Rectal smooth muscle tissue (tissue), 1 donor: Measurements from ENCODE around the gene AKT1S1.

Experiments
- H3K27ac ChIP-seq: one replicate; pipeline ENCODE4 v1.7.0; 2013; ENCODE audit warnings: low read depth, low read length, inconsistent platforms
- H3K27me3 ChIP-seq: one replicate; pipeline ENCODE4 v1.7.0; 2013; ENCODE audit warnings: low read length; ENCODE audit not compliant: control insufficient read depth, insufficient read depth
- H3K36me3 ChIP-seq: one replicate; pipeline ENCODE4 v1.7.0; 2013; ENCODE audit warnings: low read length; ENCODE audit not compliant: control insufficient read depth, insufficient read depth
- H3K4me1 ChIP-seq: one replicate; pipeline ENCODE4 v1.7.0; 2013; ENCODE audit warnings: low read length; ENCODE audit not compliant: control insufficient read depth, insufficient read depth
- H3K4me3 ChIP-seq: one replicate; pipeline ENCODE4 v1.7.0; 2013; ENCODE audit warnings: low read length
- H3K9ac ChIP-seq: one replicate; pipeline ENCODE4 v1.7.0; 2013; ENCODE audit warnings: low read length

AKT1S1 gene

DNA sequence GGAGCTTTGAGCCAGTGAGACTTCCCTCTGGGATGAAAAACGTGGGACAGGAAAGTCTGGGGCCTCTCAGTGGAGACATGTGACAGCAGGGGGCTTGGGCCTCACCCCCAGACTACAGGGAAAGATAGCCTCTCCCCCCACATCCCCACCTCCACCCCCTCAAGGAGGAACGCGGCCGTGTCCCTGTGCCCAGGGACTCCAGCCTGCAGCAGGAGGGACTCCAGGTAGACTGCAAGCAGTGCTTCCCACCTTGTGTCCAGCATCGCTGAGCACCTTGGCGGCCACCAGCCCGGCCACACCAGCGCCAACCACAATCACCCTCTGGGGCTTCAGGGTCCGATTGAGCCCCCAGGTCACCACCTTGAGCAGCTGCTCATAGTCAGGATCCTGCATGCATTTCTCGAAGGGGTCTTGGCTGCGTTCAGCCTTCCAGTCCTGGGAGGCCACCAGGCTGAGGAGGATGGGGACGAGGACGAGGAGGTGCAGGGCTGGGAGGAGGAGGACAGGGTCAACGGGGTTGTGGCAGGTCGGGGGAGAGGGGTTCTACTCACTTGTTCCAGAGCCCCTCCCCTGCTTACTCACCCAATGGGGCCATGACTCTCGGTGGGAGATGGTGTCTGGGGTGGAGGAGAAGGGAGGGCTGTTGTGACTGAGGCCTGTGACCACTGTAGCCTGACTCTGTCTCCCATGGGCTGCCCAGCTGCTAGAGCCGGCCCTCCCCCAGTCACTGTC lies 18.6 kb upstream of the AKT1S1 start:
- Histone ChIP-seq H3K9ac (no peak overlapping the region), H3K36me3 (no peaks in the 10 kb centered on the region), H3K27ac (no peak overlapping the region), H3K27me3 (no peaks in the 10 kb centered on the region), H3K4me3 (no peak overlapping the region), H3K4me1 (no peaks in the 10 kb centered on the region)

- H3K27me3 ChIP-seq = no peaks in the 10 kb centered on the region
- H3K27ac ChIP-seq = no peak overlapping the region
- H3K4me3 ChIP-seq = no peak overlapping the region
- no peaks in the 10 kb centered on the region for H3K4me1 ChIP-seq
- H3K36me3 ChIP-seq = no peaks in the 10 kb centered on the region
- H3K9ac ChIP-seq = no peak overlapping the region
These were observed 17.9 kb upstream of the AKT1S1 start for GRCh38 chr19:49894879-49895565.

GRCh38 chr19:49894011-49894664 lies 17.0 kb upstream of the AKT1S1 start:
- Histone ChIP-seq H3K27ac (no peak overlapping the region), H3K4me3 (no peak overlapping the region), H3K36me3 (no peaks in the 10 kb centered on the region), H3K27me3 (no peaks in the 10 kb centered on the region), H3K9ac (no peak overlapping the region), H3K4me1 (no peaks in the 10 kb centered on the region)

DNA sequence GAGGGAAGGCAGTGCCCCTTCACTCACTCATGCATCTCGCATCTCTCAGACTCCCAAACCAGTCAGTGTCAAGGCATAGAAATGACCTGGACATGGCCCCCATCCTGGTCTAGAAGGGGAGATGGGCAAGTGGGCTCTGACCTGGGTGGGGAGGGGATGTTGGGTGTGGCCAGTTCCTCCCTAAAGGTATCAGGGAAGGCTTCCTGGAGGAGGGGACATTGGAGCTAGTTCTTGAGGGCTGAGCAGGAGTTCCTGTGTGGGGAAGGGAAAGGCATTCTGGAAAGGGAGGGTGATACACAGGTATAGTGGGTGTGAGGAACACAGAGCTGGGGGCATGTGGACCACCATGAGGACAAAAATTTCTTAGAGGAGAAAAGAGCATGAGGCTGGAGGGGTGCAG lies 15.6 kb upstream of the AKT1S1 start:
- H3K27me3 ChIP-seq = no peaks in the 10 kb centered on the region
- no peaks in the 10 kb centered on the region for H3K36me3 ChIP-seq
- no peak overlapping the region for H3K4me3 ChIP-seq
- no peak overlapping the region for H3K27ac ChIP-seq
- H3K9ac ChIP-seq = no peak overlapping the region
- H3K4me1 ChIP-seq = no peaks in the 10 kb centered on the region

- H3K36me3 ChIP-seq = no peaks in the 10 kb centered on the region
- H3K27me3 ChIP-seq = no peaks in the 10 kb centered on the region
- H3K9ac ChIP-seq = no peak overlapping the region
- no peak overlapping the region for H3K27ac ChIP-seq
- no peak overlapping the region for H3K4me3 ChIP-seq
- no peaks in the 10 kb centered on the region for H3K4me1 ChIP-seq
These were observed 14.2 kb upstream of the AKT1S1 start for GRCh38 chr19:49891393-49891792.

DNA sequence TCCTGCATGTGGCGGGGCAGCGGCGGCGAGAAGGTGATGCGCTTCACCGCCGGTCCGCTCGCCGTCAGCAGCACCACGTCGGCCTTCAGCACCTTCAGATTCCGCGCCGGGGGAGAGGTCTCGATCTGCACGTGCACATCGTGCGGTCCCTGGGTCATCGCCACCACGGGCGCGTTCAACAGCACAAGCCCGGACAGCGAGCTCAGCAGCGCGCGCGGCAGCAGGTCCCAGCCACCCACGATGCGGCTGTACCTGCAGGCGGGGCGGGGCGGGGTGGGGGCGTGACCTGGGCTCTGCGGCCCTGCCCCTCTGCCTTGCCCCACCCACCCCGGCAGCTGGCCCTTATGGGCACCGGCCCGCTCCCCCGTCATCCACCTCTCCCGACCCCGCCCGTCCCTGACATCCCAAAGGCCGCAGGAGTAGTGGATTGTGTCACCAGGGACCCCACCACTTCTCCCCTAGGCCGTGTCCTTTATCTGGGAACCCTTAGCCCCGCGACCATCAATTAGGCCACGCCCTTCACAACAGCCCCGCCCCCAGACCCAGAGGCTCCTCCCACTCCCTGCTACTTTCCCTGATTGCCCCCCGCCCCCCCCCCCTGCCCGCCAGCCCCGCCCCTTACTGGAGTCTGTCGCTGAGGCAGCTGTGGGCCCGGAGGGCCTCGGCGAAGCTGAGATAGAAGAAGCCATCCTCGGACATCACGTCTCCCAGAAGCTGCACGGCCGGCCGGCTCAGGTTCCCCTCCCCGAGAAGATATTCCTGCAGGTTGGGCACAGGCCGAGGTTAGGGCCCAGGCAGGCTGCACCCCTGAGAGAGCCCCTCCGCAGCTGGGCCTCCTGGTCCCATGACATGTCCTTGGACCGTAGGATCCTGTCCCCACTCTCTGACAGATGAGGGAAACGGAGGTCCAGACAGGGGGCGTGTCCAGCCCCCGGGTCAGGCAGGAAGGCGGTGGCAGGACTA lies 13.5 kb upstream of the AKT1S1 start:
- H3K27ac ChIP-seq = no peak overlapping the region
- H3K36me3 ChIP-seq = no peaks in the 10 kb centered on the region
- H3K4me1 ChIP-seq = no peaks in the 10 kb centered on the region
- H3K4me3 ChIP-seq = peak overlapping the region; percentile 38
- no peaks in the 10 kb centered on the region for H3K27me3 ChIP-seq
- no peak overlapping the region for H3K9ac ChIP-seq

DNA sequence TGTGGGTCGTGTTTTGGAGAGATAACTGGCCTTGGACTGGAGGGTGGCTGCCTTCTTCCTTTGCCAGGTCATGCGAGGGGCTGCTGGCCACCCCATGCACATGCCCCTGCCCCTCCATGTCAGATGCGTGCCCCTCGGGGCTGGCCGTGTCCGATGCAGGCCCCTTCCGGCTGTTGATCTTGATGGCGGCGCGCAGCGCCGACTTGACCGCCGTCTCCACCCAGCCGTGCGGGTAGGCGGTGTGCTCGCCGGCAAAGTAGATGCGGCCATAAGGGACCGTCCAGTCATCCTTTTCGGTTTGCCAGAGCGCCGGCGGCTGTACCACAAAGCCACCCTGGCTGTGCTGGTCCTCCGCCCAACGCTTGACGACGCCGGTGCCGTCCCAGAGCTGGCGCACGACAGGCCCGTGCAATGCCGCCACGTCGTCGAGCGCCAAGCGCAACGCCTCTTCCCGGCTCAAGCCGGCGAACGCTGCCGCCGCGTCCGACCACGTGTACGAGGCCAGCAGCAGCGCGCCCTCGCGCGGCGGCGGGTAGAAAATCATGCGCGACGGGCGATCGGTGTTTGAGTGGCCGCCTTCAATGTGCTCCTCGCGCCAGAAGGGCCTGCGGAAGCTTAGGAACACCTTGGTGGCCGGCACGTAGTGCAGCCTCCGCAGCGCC lies 12.7 kb upstream of the AKT1S1 start:
- H3K4me3 ChIP-seq = peak overlapping the region; percentile 38
- no peak overlapping the region for H3K27ac ChIP-seq
- peaks cover 1% of the 10 kb centered on the region for H3K36me3 ChIP-seq
- H3K9ac ChIP-seq = no peak overlapping the region
- H3K27me3 ChIP-seq = no peaks in the 10 kb centered on the region
- no peaks in the 10 kb centered on the region for H3K4me1 ChIP-seq

- no peaks in the 10 kb centered on the region for H3K4me1 ChIP-seq
- no peak overlapping the region for H3K27ac ChIP-seq
- peaks cover 8% of the 10 kb centered on the region for H3K36me3 ChIP-seq
- H3K4me3 ChIP-seq = no peak overlapping the region
- no peak overlapping the region for H3K9ac ChIP-seq
- H3K27me3 ChIP-seq = no peaks in the 10 kb centered on the region
These were observed 12.0 kb upstream of the AKT1S1 start for GRCh38 chr19:49889038-49889686.

DNA sequence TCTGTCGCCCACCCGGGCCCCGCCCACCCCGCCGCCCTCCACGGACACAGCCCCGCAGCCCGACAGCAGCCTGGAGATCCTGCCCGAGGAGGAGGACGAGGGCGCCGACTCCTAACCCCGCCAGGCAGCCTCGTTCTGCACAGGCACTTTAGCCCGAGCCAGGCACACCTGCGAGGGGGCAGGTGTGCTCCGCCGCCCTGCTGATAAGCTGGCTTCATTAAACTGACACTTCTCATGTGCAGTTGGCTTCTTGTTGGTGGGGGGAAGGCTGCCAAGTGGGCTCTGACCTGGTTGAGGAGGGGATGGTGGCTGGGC lies 11.3 kb upstream of the AKT1S1 start:
- Histone ChIP-seq H3K36me3 (peaks cover 15% of the 10 kb centered on the region), H3K27ac (no peak overlapping the region), H3K4me3 (no peak overlapping the region), H3K4me1 (no peaks in the 10 kb centered on the region), H3K27me3 (no peaks in the 10 kb centered on the region), H3K9ac (no peak overlapping the region)

GRCh38 chr19:49887665-49888509 lies 10.7 kb upstream of the AKT1S1 start:
- no peak overlapping the region for H3K27ac ChIP-seq
- no peak overlapping the region for H3K9ac ChIP-seq
- H3K4me1 ChIP-seq = no peaks in the 10 kb centered on the region
- H3K36me3 ChIP-seq = peaks cover 21% of the 10 kb centered on the region
- H3K4me3 ChIP-seq = no peak overlapping the region
- H3K27me3 ChIP-seq = no peaks in the 10 kb centered on the region
